SKM-1 (cell line): ENCODE measurements around the gene CSK.

Source experiments
- DNase-seq: peaks from one replicate; lab custom pipeline; 2025; ENCODE audit not compliant: unreplicated experiment; lab: John Stamatoyannopoulos, UW

CSK gene

DNA sequence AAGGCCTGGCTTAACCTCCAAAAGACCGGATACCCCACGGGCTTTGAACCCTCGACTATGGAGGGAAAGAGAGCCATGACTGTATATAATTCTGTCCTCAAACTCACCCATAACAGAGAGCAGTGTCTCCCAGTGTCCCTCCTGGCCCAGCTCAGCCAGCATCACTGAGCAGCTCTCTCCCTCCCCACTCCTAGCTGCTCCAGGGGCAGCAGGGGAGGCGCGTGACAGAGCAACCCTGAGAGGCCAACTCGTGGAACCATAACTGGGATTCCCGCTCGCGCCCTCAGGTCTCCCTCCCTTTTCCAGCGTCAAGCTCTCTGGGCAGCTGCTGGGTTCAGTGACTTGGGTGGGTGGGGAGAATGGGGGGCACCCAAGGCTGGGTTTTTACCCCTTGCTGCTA is 44.0 kb downstream of the CSK start:
- DNase-seq, result no peak

DNA sequence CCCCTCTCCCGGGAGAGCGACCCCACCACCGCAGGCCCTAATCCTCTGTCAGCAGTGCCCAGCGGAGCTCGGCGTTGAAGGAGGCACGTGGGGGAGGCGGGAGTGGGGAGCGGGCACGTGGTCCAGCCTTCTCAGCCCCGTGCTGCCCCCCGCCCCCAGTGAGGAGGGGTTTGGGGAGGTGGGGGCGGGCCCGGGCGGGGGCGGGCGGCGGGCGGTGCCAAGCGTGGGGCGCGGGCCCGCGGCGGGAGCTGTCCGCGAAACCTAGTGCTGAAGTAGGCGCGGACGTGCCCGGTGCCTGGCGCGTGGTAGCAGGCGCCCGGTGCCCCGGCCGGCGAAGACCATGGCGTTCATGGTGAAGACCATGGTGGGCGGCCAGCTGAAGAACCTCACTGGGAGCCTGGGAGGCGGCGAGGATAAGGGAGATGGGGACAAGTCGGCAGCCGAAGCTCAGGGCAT is 44.5 kb downstream of the CSK start, which contains the start of gene CPLX3:
Gene CPLX3 (plus strand): TSS at position 264 of the 456 bp plus-strand sequence. CDS start 77 bp downstream, at position 341.
- DNase-seq, result no peak

DNA sequence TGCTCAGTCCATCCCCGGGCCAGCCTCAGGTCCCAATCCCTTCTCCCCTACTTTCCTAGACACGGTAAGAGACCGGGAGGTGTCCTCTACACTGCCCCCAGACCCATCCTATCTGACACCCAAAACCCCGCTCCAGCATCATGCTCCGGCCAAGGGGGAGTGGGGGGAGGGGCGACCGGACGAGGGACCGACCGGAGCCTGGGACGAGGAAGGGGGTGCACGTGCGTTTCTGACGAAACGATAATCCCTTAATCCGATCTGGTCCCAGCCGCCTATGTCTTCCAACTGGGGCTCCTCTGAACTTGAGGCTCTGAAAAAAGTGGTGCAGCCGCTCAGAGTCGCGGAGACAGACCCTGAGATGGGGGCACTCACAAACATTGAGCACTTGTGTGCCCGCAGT is 45.0 kb downstream of the CSK start:
- no peak for DNase-seq

DNA sequence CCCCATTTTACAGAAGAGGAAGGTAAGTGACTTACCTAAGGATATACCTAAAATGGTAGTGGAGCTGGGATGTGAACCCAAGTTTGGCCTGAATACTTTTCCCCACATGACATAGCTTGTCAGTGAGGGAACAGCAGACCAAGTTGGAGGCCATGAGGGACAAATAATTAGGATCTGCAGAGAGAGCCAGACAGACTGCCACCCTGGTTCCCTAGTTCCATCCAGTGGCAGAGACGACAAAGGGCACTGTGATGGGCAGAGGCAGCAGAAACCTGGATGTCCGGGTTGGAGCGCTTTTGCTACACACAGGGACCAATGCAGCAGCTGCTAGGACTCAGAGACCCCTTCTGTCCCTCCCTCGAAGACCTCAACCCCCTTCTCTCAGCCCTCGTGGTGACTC is 45.7 kb downstream of the CSK start:
- no peak for DNase-seq

DNA sequence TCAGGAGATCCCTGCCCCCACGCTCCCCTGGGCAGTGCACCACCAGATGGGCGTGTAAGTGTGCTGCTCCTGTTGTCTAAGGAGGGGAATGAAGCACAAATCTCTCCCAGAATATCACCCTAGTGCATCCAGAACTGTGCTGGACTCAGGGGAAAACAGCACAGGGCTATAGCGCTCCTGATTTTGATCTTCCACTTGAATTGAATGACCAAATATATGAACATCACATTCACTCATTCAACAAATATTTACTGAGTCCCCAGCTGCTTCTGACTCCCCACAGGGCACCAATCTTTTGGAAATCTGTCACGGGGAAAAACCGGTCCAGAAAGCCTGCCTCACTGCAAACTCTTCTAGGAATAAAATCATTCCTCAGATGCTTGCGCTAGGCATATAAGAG is 47.0 kb downstream of the CSK start:
- no peak for DNase-seq

DNA sequence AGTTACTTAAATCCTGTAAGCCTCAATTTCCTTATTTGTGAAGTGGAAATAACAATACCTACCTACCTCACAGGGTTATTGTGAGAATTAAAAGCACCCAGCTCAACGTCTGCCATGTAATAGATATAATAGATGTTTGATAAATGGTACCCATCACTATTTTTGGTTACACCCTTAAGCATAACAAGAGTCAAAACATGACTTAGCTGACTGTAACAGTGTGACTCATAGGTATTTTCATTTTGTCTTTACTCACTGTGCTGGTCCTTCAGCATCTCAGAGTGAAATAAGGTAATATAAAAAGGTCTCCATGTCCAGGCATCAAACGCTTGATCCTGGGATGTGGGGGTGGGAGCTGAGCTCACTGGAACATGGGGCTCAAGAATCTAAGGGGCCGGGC is 47.6 kb downstream of the CSK start:
- DNase-seq, result no peak

DNA sequence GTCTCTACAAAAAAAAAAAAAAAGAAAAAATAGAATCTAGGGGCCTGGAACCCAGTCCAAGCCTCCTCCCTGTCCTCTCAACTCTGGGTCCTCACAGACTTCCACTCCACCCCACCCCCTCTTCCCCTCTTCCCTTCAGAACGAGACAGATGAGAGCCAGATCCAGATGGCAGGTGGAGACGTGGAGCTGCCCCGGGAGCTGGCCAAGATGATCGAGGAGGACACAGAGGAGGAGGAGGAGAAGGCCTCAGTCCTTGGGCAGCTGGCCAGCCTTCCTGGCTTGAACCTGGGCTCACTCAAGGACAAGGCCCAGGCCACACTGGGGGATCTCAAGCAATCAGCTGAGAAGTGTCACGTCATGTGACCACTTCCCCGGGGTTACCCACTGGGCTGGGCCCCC is 48.1 kb downstream of the CSK start:
- DNase-seq, result no peak

DNA sequence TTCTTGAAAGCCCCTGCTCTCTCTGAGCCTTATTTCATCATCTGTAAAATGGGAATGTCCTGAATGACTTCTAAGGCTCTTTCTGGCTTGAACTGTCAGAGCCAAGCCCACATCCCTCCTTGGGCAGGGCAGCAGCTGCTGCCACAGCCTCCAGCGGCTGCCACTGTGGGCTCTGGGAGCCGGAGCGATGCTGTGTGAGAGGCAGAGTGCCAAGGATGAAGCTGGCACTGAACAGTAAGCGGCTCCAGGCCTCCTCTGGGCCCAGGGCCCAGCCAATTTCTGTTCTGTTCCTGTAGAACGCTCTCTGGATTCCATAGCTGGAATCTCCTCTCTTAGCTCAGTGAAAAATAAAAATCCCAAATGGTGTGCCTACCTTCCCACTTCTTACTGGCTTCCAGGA is 49.0 kb downstream of the CSK start:
- no peak for DNase-seq

DNA sequence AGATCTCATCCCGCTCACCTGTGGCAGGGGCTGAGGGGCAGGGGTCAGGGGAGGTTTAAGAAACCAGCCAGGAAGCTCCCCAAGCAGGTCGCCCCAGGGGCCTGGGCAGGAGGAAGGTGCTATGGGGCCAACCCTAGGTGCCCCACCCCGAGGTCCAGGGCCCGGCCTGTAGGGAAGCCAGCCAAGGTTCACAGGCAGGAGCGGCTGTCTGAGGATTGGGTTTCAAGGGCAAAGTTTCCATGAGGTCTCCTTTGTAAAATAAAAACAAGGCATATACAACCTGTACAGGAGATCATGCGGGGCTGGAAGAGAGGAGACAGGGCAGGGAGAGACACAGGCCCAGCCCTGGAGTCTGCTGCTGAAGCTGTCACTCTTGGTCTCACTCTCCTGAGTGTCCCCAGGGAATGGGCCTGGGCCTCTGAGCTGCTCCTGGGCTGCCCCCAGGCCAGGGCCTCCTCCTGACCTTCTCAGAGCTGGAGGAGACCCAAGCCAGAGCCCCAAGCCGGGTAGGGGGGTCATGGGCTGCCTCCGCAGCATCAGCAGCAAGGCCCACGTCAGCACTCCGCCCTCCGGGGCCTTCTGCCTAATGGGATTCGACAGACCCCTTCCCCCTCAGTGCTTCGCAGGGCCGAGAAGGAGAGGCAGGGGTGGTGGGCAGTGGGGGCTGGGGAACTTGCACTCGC is 50.1 kb downstream of the CSK start:
- DNase-seq, result no peak

DNA sequence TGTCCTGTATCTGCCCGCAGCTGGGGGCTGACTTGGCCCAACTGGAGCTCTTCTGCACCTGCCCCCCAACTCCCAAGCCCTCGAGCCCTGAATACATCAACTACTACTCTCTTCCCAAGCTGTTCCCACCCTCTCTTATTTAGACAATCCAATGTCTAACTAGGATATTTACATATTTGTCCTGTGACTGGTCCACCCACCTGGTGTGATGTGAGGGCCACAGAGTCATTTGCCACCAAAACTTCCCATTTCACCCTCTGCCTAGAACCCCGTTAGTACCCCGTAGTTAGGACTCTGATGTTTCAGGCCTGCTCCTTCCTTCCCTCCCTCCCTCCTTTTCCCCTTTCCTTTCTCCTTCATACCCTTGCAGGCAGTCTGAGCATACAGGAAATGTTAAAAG is 50.9 kb downstream of the CSK start:
- no peak for DNase-seq

DNA sequence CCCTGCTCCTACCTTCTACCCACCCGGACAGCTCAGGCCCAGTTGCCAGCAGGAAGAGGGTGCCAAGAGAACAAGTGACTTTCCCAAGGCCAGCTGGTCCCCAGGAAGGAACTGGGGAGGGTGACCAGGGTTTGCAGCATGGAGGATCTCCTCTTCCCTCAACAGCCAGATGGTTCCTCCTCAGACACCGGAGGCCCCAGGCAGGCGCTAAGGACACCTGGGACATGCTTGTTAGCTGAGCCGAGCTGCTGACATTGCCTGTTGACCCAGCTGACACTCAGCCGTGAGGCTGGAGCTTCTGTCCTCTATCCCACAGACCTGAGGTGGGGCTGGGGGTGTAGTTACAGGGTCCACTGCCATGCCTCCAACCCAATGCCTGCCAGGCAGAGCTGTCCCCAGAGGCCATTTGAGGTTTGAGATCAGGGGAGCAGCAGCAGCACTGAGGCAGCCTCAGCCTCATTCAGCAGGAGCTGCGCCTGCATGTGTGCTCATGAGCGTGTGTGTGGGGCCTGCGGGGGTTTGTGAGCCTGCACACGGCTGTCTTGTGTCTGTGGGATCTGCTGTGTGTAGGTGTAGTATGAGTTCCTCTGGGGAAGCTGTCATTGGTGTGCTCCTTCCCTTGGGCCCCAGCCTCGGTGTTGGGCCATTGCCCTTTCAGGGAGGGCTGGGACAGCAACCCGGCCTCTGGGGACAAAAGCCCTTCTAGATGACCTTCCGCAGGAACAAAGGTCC is 51.7 kb downstream of the CSK start:
- no peak for DNase-seq

DNA sequence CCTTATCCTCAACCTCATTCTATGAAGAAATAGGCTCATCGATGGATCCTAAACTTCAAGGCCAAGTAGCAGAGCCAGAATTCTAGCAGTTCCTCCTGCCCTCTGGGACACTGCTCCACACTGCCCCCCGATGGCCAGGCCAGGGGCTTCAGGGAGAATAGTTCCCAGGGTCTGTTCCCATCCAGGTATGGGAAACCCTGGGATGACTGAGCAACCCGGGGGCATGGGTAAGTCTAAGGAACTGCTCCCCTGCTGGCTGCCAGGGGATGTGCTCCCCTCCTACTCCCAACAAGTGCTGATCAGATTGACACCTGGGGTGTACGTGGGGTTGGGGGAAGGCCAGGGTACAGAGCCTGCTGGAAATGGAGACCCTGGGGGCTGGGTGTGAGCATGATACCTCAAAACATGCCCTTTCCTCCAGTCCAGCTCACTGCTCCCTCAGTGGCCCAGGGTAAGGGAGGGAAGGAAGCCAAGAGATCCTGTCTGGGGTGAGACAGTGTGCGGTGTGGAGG is 53.5 kb downstream of the CSK start:
- DNase-seq, result peak; percentile 40

DNA sequence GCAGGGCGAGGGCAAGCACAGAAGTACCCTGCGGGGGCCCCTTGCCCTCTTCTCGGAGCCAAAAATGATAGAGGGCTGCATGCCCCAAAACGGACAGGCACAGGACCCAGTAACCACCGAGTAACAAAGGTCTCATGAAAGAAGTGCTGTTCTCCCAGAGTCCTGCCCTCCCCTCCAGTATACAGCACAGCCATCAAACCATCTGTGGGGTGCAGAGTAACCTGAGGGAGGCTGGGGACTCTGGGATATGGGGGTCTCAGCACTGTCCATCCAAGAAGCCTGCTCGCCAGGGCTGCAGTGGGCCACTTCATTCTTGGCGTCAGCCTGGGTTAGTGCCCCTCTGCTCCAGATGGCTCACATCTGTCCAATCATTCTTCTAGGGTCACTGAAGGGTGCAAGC is 55.0 kb downstream of the CSK start:
- DNase-seq, result no peak

DNA sequence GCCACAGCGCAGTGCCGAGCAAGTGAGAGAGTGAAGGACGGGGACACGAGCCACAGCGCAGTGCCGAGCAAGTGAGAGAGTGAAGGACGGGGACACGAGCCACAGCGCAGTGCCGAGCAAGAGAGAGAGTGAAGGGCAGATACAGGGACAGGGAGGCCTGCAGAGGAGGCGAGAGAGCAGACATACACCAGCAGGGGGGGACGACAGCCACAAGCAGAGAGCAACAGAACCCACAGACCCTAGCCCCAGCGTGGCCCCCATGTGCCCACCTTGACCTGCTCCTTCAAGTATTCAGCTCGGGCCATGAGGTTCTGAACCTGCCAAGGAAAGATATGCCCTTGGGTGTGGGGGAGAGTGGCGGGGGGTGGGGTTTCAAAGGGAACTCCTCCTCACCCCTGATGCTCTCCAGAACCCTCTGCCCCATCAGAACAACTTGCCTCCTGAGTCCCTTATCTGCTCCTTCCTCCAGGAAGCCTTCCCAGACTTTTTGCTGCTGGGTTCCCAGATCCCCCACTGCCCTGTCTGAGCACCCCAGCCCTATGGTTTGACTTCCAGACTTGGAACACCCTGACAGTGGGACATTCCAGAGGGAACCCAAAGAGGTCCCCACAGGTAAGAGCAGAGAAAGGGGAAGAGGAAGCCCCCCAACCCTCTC is 55.7 kb downstream of the CSK start:
- no peak for DNase-seq

DNA sequence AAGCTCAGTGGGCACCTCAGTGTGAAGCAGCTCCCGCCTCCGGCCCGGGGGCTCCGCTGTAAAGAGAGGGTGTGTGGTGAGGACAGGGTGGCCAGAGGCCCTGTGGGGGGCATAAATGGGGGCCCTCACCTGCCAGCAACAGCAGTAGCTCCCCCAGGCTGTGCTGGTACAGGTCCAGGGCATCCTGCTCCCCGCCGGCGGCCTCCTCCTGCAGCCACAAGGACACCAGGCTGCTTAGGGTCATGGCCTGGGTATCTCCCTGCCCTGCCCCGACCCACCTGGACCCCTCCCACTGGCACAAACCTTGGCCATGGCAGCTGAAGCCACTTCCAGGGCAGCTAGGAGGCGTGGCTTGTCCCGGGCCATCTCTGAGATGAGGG is 56.2 kb downstream of the CSK start:
- no peak for DNase-seq

DNA sequence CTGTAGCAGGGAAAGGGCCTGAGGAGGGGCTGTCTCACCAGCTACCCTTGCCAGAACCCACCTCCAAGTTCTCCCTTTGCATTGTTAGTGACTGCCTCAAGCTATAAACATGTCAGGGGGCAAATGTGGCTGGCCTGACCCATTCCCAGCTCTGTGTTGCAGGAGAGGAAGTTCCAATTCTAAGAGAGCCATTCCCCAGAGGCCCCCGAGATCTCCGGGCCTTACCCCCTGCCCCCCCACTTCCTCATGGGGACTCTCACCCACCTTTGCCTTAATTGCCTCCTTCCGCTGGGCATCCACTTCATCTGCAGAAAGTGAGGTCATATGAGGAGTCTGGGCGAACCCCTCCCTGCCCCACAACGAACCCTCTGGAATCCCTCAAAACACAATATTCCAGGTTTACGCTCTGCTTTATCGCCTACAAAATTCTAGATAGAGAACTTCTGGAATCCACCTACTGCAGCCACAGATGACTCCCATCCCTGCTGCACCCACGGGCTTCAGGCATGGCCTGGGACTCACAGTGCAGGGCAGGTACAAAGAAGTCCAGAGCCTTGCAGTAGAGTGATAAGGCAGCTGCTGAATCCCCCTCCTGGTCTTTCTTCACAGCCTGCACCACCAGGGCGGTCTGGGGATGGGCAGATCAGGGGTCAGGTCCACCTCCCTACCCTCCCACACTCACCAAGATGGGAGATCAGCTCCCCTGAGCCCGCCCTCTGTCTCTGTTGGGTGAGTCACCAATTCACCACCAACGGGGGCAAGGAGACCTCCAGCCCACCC is 57.1 kb downstream of the CSK start:
- DNase-seq, result no peak

DNA sequence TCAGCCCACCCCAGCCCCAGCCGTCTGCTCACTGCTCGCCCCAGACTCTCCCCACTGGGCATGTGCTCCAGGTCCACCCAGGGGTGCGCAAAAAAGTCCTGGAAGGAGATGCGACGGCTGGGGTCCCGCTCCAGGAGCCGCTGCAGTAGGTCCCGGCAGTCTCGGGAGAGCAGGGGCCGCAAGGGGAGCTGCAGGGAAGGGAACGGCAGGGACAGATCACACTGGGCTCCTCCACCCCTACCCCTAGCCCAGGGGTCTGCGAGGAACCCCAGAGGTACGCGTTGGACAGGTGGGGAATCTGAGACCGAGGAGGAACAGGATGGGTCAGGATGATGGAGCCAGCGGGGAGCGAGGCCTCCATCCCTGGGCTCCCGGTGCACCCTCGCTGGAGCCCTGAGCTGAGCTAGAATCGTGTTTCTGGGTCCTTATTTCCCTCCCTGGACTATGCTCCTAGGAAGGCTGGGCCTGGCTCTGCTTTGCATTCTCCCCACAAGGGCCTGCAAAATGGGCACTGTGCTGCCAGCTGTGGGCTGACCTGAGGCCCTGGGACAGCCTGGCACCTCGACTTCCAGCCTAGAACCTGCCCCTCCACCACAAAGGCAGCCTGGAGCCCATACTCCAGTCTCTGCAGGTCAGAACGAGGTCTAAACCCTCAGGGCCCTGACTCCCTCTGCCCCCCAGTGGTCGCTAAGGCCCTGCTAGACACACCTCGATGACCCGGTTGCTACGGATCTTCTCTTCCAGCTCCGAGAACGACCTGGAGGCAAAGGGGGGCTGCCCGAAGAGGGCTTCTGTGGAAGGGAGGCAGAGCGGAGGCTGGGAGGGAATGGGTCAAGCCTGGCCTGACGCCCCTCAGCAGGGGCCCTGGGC is 57.9 kb downstream of the CSK start:
- no peak for DNase-seq

DNA sequence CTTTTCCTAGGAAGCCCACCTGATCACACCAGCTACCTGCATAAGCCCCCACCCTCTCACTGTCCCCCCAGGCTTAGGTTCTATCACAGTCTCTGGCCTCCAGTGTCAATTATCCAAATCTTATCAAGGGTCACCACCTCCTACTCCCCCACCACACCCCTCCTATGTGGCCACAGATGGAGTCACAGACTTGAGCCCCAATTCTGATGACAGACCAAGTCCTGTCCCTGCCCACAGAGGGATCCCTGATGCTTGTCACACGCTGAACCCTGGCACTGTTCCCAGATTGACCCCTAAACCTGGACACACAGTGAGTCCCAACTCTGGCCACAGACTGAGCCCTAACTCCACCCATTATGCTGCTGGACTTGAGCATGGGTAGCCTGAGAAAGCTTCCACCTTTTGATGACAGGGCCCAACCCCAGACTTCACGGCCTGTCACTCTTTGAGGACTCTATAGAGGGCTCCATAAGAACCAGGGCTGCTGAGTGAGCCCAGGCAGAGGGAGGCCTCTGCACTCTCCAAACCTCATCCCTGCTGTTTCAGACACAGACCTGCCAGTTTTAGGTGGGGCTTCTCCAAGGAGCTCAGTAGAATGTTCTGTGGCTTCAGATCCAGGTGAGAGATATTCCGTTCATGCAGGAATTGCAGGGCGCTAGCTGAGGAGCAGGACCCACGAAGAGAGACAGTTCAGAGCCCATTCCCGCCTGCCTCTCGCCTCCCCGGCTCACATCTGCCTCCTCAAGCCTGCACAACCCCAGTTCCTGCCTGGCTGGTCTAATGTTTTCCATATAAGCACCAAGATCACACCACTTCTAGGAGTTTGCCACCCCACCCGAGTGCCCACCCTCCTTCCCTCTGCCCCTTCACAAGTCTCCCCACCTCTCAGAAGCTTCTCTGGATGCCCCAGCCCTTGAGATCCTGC is 59.2 kb downstream of the CSK start:
- DNase-seq, result no peak

DNA sequence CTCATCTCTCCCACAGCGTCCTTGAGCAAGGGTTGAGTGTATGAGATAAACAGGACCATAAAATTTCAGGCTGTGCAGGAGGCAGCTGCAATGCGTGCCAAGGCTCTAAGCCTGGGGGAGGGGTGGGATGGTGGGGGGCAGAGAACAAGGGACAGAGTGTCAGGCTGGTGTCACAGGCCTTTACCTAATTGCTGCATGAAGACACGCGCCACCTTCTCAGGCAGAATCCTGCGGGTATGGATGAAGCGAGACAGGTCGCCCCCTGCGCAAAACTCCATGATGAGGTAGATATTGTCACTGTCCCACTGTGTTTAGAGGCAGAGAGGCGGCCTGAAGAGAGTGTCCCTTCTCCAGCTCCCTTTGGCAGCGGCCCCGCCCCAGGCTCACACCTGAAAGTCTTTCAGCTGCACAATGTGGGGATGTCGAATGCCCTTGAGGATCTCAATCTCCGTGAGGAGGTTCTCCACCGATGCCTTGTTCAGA is 60.1 kb downstream of the CSK start:
- DNase-seq, result no peak
